SK-N-SH (cell line): ENCODE measurements around the gene HSD11B2. TPM values are rescaled to one million over a fixed set of nuclear protein-coding genes. Genes with fewer than 3 reads are reported as not detected.

ENCODE experiments used
- CTCF ChIA-PET: fragments of 300-600, 350-600 bp; formaldehyde crosslinking; extraction: SDS; loops from one replicate; lab custom pipeline; 2021; lab: Yijun Ruan, JAX
- POLR2A ChIA-PET: fragments of 350-600 bp; sonication (Branson Sonifier 250); formaldehyde crosslinking; extraction: SDS; loops from one replicate; lab custom pipeline; 2020; ENCODE audit warnings: antibody characterized with exemption, inconsistent platforms; lab: Yijun Ruan, JAX
- DNase-seq: peaks from one replicate; pipeline ENCODE4 v3.0.0; 2012
- H2AFZ ChIP-seq: fragments of 200-600 bp; sonication (generic); 2 replicates; pipeline ENCODE4 v1.8.1; 2016; ENCODE audit warnings: antibody characterized with exemption, mild to moderate bottlenecking, low read depth
- H3F3A ChIP-seq: fragments of 200-600 bp; sonication (generic); replicated peaks from 2 replicates; pipeline ENCODE3; 2016; ENCODE audit warnings: antibody characterized with exemption, mild to moderate bottlenecking; ENCODE audit not compliant: insufficient read depth
- H3K27ac ChIP-seq, 2 experiments: fragments of 200-500 bp in 1 of 2; fragments of 200-600 bp in 1 of 2; sonication (Bioruptor generic) in 1 of 2; sonication (generic), shearing (Covaris generic) in 1 of 2; 2 replicates each; pipeline versions ENCODE4 v1.5.1 to v1.6.1; 2014 to 2016; ENCODE audit warnings: low read depth in 2 of 2, inconsistent platforms in 1 of 2, low read length in 1 of 2, mild to moderate bottlenecking in 1 of 2, mixed read lengths in 1 of 2
- H3K27me3 ChIP-seq: fragments of 200-600 bp; sonication (generic), shearing (Covaris generic); 2 replicates; pipeline ENCODE4 v1.6.1; 2016; ENCODE audit warnings: mixed run types; ENCODE audit not compliant: insufficient read depth
- H3K36me3 ChIP-seq, 2 experiments: fragments of 200-500 bp in 1 of 2; fragments of 200-600 bp in 1 of 2; sonication (Bioruptor generic) in 1 of 2; sonication (generic) in 1 of 2; replicated peaks in 1 of 2; 2 replicates each; pipeline versions ENCODE3 to v1.5.1; 2014 to 2016; ENCODE audit warnings: low read length in 1 of 2, mild to moderate bottlenecking in 1 of 2; ENCODE audit not compliant: insufficient read depth in 2 of 2, control insufficient read depth in 1 of 2
- H3K4me1 ChIP-seq, 2 experiments: fragments of 200-500 bp in 1 of 2; fragments of 200-600 bp in 1 of 2; sonication (Bioruptor generic) in 1 of 2; sonication (generic), shearing (Covaris generic) in 1 of 2; 2 replicates each; pipeline versions ENCODE4 v1.5.1 to v1.6.1; 2014 to 2016; ENCODE audit warnings: low read depth in 1 of 2, low read length in 1 of 2, mixed run types in 1 of 2; ENCODE audit not compliant: insufficient read depth in 2 of 2, control insufficient read depth in 1 of 2
- H3K4me2 ChIP-seq: fragments of 200-600 bp; sonication (generic), shearing (Covaris generic); 2 replicates; pipeline ENCODE4 v1.6.1; 2017; ENCODE audit warnings: mixed run types
- H3K4me3 ChIP-seq, 2 experiments: fragments of 200-500 bp in 1 of 2; fragments of 200-600 bp in 1 of 2; sonication (Bioruptor generic) in 1 of 2; sonication (generic), shearing (Covaris generic) in 1 of 2; 2 replicates each; pipeline versions ENCODE4 v1.5.1 to v1.8.1; 2014 to 2016; ENCODE audit warnings: low read depth in 2 of 2, inconsistent platforms in 1 of 2, low read length in 1 of 2, mild to moderate bottlenecking in 1 of 2, mixed read lengths in 1 of 2, moderate library complexity in 1 of 2
- H3K79me2 ChIP-seq: fragments of 200-600 bp; sonication (generic); 2 replicates; pipeline ENCODE4 v1.8.1; 2017; ENCODE audit warnings: mild to moderate bottlenecking; ENCODE audit not compliant: insufficient read depth
- H3K9ac ChIP-seq: fragments of 200-600 bp; sonication (generic); 2 replicates; pipeline ENCODE4 v1.6.1; 2017; ENCODE audit warnings: mixed run types
- H3K9me2 ChIP-seq: fragments of 200-600 bp; sonication (generic); 2 replicates; pipeline ENCODE4 v1.6.1; 2017; ENCODE audit warnings: mixed run types
- H3K9me3 ChIP-seq: fragments of 200-600 bp; sonication (generic); 2 replicates; pipeline ENCODE4 v1.6.1; 2017; ENCODE audit warnings: mixed run types, mild to moderate bottlenecking, moderate library complexity
- H4K20me1 ChIP-seq: fragments of 200-600 bp; sonication (generic); 2 replicates; pipeline ENCODE4 v1.6.1; 2017; ENCODE audit warnings: mild to moderate bottlenecking, mixed run types; ENCODE audit not compliant: insufficient read depth
- EP300 ChIP-seq, 2 experiments: IDR thresholded peaks; 2 replicates each; pipeline versions ENCODE4 v1.4.0 to v1.6.1; 2012; ENCODE audit warnings: borderline replicate concordance in 1 of 2, low read depth in 1 of 2, low read length in 1 of 2
- FOSL2 ChIP-seq: IDR thresholded peaks from 2 replicates; pipeline ENCODE4 v1.4.0; 2012; ENCODE audit warnings: low read depth, mild to moderate bottlenecking, moderate library complexity, borderline replicate concordance
- FOXJ3 ChIP-seq: sonication (generic); formaldehyde crosslinking; IDR thresholded peaks from 2 replicates; pipeline ENCODE4 v1.5.1; 2020; ENCODE audit warnings: mild to moderate bottlenecking, missing genetic modification reagents
- FOXM1 ChIP-seq: IDR thresholded peaks from 2 replicates; pipeline ENCODE4 v1.4.0; 2012; ENCODE audit warnings: low read depth, mild to moderate bottlenecking
- GABPA ChIP-seq: IDR thresholded peaks from 2 replicates; pipeline ENCODE4 v1.4.0; 2012; ENCODE audit warnings: low read depth, mild to moderate bottlenecking
- MEF2A ChIP-seq: IDR thresholded peaks from 2 replicates; pipeline ENCODE4 v1.4.0; 2012; ENCODE audit warnings: low read depth, borderline replicate concordance
- RAD21 ChIP-seq: IDR thresholded peaks from 2 replicates; pipeline ENCODE4 v1.6.1; 2012; ENCODE audit warnings: mild to moderate bottlenecking, low read length
- RXRA ChIP-seq: IDR thresholded peaks from 2 replicates; pipeline ENCODE4 v1.4.0; 2012; ENCODE audit warnings: low read depth, mild to moderate bottlenecking, borderline replicate concordance
- SMC3 ChIP-seq: IDR thresholded peaks from 2 replicates; pipeline ENCODE4 v1.6.1; 2012; ENCODE audit warnings: low read depth, low read length, improper control_type of control experiment
- TEAD4 ChIP-seq: IDR thresholded peaks from 2 replicates; pipeline ENCODE4 v1.4.0; 2012; ENCODE audit warnings: mild to moderate bottlenecking, borderline replicate concordance; ENCODE audit not compliant: insufficient read depth
- USF2 ChIP-seq: fragments of 150-350 bp; IDR thresholded peaks from 2 replicates; pipeline ENCODE4 v1.6.1; 2017; ENCODE audit warnings: antibody characterized with exemption, low read length, low read depth, borderline replicate concordance
- WGBS: methylation state at CpG from one replicate; pipeline ENCODE4 v1.1.6; 2017; ENCODE audit warnings: low lambda C conversion rate; 5-methylcytosine and 5-hydroxymethylcytosine counted together
- polyA plus RNA-seq, 3 experiments: library from polyadenylated mRNA; depleted of rRNA; stranded (reverse); fragments of >200 nt; gene quantifications; 2 replicates each; pipeline ENCODE4 v1.2.3, GENCODE V29; 2012
- TF ChIP-seq, protein P1 (sequence below): IDR thresholded peaks from 2 replicates; pipeline ENCODE4 v1.6.1; 2012; ENCODE audit warnings: mild to moderate bottlenecking, low read depth, low read length, moderate library complexity
- TF ChIP-seq, protein P2 (sequence below): IDR thresholded peaks from 2 replicates; pipeline ENCODE4; 2012
- TF ChIP-seq, protein P3 (sequence below): fragments of 150-350 bp; IDR thresholded peaks from 2 replicates; pipeline ENCODE4 v1.6.1; 2016; ENCODE audit warnings: mild to moderate bottlenecking, low read depth, low read length
- TF ChIP-seq, protein P4 (sequence below): IDR thresholded peaks from 2 replicates; pipeline ENCODE4 v1.4.0; 2012; ENCODE audit warnings: low read depth, borderline replicate concordance

Gene HSD11B2
- polyA plus RNA-seq, 1 of the 3 experiments (the other 2 are of a cell fraction), result 0.23 TPM

GRCh38 chr16:67388191-67388590 is 42.7 kb upstream of the HSD11B2 start:
- no peaks in the 10 kb centered on the region for H3K27me3 ChIP-seq
- peaks cover 6% of the 10 kb centered on the region for H3F3A ChIP-seq
- no peaks in the 10 kb centered on the region for H3K9me2 ChIP-seq
- H3K4me3 ChIP-seq, result no peak overlapping the region
- no peaks in the 10 kb centered on the region for H4K20me1 ChIP-seq
- POLR2A ChIA-PET, result no interaction called here
- no peak for DNase-seq
- no peaks in the 10 kb centered on the region for H3K9me3 ChIP-seq
- TF ChIP-seq, protein P1, sequence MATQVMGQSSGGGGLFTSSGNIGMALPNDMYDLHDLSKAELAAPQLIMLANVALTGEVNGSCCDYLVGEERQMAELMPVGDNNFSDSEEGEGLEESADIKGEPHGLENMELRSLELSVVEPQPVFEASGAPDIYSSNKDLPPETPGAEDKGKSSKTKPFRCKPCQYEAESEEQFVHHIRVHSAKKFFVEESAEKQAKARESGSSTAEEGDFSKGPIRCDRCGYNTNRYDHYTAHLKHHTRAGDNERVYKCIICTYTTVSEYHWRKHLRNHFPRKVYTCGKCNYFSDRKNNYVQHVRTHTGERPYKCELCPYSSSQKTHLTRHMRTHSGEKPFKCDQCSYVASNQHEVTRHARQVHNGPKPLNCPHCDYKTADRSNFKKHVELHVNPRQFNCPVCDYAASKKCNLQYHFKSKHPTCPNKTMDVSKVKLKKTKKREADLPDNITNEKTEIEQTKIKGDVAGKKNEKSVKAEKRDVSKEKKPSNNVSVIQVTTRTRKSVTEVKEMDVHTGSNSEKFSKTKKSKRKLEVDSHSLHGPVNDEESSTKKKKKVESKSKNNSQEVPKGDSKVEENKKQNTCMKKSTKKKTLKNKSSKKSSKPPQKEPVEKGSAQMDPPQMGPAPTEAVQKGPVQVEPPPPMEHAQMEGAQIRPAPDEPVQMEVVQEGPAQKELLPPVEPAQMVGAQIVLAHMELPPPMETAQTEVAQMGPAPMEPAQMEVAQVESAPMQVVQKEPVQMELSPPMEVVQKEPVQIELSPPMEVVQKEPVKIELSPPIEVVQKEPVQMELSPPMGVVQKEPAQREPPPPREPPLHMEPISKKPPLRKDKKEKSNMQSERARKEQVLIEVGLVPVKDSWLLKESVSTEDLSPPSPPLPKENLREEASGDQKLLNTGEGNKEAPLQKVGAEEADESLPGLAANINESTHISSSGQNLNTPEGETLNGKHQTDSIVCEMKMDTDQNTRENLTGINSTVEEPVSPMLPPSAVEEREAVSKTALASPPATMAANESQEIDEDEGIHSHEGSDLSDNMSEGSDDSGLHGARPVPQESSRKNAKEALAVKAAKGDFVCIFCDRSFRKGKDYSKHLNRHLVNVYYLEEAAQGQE, result no peak
- TF ChIP-seq, protein P2, sequence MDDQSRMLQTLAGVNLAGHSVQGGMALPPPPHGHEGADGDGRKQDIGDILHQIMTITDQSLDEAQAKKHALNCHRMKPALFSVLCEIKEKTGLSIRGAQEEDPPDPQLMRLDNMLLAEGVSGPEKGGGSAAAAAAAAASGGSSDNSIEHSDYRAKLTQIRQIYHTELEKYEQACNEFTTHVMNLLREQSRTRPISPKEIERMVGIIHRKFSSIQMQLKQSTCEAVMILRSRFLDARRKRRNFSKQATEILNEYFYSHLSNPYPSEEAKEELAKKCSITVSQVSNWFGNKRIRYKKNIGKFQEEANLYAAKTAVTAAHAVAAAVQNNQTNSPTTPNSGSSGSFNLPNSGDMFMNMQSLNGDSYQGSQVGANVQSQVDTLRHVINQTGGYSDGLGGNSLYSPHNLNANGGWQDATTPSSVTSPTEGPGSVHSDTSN, result no peak
- TF ChIP-seq, protein P3, sequence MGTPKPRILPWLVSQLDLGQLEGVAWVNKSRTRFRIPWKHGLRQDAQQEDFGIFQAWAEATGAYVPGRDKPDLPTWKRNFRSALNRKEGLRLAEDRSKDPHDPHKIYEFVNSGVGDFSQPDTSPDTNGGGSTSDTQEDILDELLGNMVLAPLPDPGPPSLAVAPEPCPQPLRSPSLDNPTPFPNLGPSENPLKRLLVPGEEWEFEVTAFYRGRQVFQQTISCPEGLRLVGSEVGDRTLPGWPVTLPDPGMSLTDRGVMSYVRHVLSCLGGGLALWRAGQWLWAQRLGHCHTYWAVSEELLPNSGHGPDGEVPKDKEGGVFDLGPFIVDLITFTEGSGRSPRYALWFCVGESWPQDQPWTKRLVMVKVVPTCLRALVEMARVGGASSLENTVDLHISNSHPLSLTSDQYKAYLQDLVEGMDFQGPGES, result no peak
- TF ChIP-seq FOSL2 (no peak), USF2 (no peak), TEAD4 (no peak), FOXM1 (no peak)
- H2AFZ ChIP-seq, result no peak overlapping the region
- WGBS, result 87% methylated on average over 8 of the region's 8 CpGs
- H3K9ac ChIP-seq, result no peak overlapping the region
- H3K79me2 ChIP-seq, result no peaks in the 10 kb centered on the region
- no peak overlapping the region for H3K27ac ChIP-seq
- peaks cover 8 to 36% of the 10 kb centered on the region in 2 experiments; a peak in 2 of 4 replicates for H3K4me1 ChIP-seq
- no peaks in the 10 kb centered on the region for H3K36me3 ChIP-seq
- CTCF ChIA-PET, result interaction anchor here (1.2 to 3.2 kb wide), 4 partner anchors 10 to 40 kb away, joined by 4 to 14 read pairs (median 8); partner anchors contain the start of gene ZDHHC1
- no peak overlapping the region for H3K4me2 ChIP-seq

DNA sequence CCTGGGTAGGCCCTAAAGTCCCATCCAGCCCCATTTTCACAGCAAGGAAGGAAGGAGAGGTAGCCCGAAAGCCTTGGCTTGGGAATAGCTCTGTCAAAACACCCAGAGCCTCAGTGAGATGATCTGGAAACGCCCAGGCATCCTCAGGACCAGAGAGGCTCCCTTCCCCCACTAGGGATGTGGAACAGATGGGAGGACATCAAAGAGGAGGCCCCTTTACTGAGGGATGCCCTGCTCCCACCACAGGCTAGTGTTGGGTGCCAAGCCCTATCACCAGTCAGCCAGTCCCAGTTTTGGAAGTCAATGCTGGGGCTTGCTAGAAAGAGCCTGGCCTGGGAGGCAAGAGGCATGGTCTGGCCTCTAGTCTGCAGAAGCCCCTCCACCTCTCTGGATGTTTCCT is 42.3 kb upstream of the HSD11B2 start:
- DNase-seq, result no peak
- H4K20me1 ChIP-seq, result no peaks in the 10 kb centered on the region
- no peak overlapping the region for H3K9ac ChIP-seq
- H3K79me2 ChIP-seq, result no peaks in the 10 kb centered on the region
- no peak overlapping the region for H3K27ac ChIP-seq
- H3K4me2 ChIP-seq, result no peak overlapping the region
- no peaks in the 10 kb centered on the region for H3K36me3 ChIP-seq
- peaks cover 8 to 37% of the 10 kb centered on the region in 2 experiments; a peak in 2 of 4 replicates for H3K4me1 ChIP-seq
- CTCF ChIA-PET, result interaction anchor here (0.7 to 3.2 kb wide), 6 partner anchors 11 to 77 kb away, joined by 3 to 14 read pairs (median 6); partner anchors contain the start of genes KCTD19, LRRC36 and ZDHHC1
- H3K27me3 ChIP-seq, result no peaks in the 10 kb centered on the region
- no peaks in the 10 kb centered on the region for H3K9me3 ChIP-seq
- no peaks in the 10 kb centered on the region for H3K9me2 ChIP-seq
- peaks cover 6% of the 10 kb centered on the region for H3F3A ChIP-seq
- no peak overlapping the region for H2AFZ ChIP-seq
- WGBS, result 94% methylated on average over 2 of the region's 2 CpGs
- H3K4me3 ChIP-seq, result no peak overlapping the region
- POLR2A ChIA-PET, result no interaction called here
- TF ChIP-seq EP300 (IDR thresholded peaks at IDR 0.05; ENCODE audit: borderline replicate concordance in 1 of 2, low read depth in 1 of 2, low read length in 1 of 2) (no peak), FOXJ3 (CRISPR knock-in tag) (no peak), RAD21 (no peak), RXRA (no peak), GABPA (no peak), SMC3 (no peak), MEF2A (no peak)
- TF ChIP-seq, protein P4, sequence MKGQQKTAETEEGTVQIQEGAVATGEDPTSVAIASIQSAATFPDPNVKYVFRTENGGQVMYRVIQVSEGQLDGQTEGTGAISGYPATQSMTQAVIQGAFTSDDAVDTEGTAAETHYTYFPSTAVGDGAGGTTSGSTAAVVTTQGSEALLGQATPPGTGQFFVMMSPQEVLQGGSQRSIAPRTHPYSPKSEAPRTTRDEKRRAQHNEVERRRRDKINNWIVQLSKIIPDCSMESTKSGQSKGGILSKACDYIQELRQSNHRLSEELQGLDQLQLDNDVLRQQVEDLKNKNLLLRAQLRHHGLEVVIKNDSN, result no peak
- TF ChIP-seq, protein P1, result no peak
